GM12872 (cell line): ENCODE measurements around the gene LUZP2.

Experiments
- TF ChIP-seq, protein P1 (sequence below): IDR thresholded peaks from 3 replicates; pipeline ENCODE4 v1.5.1; 2011; ENCODE audit warnings: low read depth, mild to moderate bottlenecking, low read length, moderate library complexity; ENCODE audit not compliant: insufficient read depth

LUZP2 gene

DNA sequence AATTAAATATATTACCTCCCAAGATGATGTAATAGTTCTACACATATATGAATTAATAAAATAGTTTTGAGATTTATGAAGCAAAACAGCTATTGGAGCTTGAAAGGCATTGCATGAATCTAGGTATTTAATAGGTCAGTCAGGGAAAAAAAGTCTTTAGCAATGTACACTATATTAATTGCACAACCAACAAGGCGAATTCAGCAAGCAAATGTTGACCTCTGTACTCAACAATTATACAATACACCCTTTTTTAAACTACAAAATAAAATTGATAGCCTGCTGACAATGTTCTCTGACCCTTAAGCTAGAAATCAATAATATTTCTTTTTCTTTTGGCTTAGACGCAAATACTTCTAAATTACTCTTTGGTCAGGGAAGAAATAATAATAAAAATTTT lies 345.5 kb downstream of the LUZP2 start:
- TF ChIP-seq, protein P1, sequence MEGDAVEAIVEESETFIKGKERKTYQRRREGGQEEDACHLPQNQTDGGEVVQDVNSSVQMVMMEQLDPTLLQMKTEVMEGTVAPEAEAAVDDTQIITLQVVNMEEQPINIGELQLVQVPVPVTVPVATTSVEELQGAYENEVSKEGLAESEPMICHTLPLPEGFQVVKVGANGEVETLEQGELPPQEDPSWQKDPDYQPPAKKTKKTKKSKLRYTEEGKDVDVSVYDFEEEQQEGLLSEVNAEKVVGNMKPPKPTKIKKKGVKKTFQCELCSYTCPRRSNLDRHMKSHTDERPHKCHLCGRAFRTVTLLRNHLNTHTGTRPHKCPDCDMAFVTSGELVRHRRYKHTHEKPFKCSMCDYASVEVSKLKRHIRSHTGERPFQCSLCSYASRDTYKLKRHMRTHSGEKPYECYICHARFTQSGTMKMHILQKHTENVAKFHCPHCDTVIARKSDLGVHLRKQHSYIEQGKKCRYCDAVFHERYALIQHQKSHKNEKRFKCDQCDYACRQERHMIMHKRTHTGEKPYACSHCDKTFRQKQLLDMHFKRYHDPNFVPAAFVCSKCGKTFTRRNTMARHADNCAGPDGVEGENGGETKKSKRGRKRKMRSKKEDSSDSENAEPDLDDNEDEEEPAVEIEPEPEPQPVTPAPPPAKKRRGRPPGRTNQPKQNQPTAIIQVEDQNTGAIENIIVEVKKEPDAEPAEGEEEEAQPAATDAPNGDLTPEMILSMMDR, result no peak

GRCh38 chr11:24844406-24844805 lies 347.6 kb downstream of the LUZP2 start:
- TF ChIP-seq, protein P1, result no peak

GRCh38 chr11:24848857-24849256 lies 352.0 kb downstream of the LUZP2 start:
- TF ChIP-seq, protein P1, result no peak

GRCh38 chr11:24855951-24856350 lies 359.1 kb downstream of the LUZP2 start:
- TF ChIP-seq, protein P1, result no peak

DNA sequence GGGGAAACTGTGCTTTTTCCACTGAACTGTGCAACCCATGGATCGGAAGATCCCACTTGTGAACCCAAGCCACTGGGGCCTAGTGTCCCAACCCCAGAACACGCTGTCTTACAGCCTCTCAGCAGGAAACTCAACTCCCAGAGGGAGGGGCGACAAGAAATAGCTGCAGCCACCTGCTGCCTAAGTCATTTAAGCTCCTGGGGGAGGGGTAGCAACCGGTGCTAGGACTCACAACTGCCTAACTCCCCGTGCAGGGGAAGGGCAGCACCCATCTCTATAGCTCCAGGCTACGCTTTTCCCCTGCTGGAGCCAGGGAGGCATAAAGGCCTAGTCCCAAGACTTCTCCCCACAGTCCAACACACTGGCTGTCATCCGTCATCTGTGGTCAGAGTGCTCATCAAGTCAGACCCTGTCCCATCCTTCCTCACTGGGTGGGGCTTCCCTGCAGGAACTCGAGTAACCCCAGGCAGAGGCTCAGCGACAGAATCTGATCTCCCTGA lies 363.0 kb downstream of the LUZP2 start:
- TF ChIP-seq, protein P1, result no peak

DNA sequence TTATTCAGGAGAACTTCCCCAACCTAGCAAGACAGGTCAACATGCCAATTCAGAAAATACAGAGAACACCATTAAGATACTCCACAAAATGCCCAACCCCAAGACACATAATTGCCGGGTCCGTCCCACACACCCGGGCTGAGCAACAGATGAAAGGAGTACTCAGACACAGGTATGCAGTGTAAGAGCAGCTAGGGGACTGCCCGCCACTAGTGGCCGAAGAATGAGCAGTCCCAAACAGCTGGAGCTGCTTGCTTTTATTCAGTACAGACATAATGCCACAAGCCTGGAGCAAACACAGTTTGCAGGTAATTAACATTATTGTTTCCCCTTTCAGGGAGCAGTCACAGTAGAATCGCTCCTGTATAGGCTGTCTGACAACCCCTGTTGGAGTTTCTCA lies 364.6 kb downstream of the LUZP2 start:
- TF ChIP-seq, protein P1, result no peak

GRCh38 chr11:24866743-24867142 lies 369.9 kb downstream of the LUZP2 start:
- TF ChIP-seq, protein P1, result no peak
